ENCODE results near the gene ABCC8. TPM values are rescaled to one million over a fixed set of nuclear protein-coding genes. Genes with fewer than 3 reads are reported as not detected.

Gene ABCC8
- total RNA-seq, 1 experiment from 2014 or later: 7.3 TPM

- ChIA-PET POLR2A (no interaction called here), CTCF (interaction anchor here (1.1 to 3.0 kb wide), 3 partner anchors 14 to 69 kb away, joined by 4 to 16 read pairs (median 8); partner anchors contain the start of gene ABCC8)
- peaks cover 21% of the 10 kb centered on the region for H3K4me1 Mint-ChIP-seq
- no peaks in the 10 kb centered on the region for H3K27me3 Mint-ChIP-seq (ENCODE audit: low read depth)
- no peak for DNase-seq (ENCODE audit: low spot score)
- H3K4me3 Mint-ChIP-seq: no peak overlapping the region
- H3K27ac Mint-ChIP-seq: no peak overlapping the region
- no peak for TF ChIP-seq ZNF281 (CRISPR knock-in tag; IDR thresholded peaks at IDR 0.05)
- no peak for TF ChIP-seq GRHL2 (CRISPR knock-in tag; IDR thresholded peaks at IDR 0.05; ENCODE audit: insufficient replicate concordance, severe bottlenecking)
- no peak for TF ChIP-seq USF1 (CRISPR knock-in tag; IDR thresholded peaks at IDR 0.05)
- no peak for TF ChIP-seq E2F5 (CRISPR knock-in tag; IDR thresholded peaks at IDR 0.05)
- no peak for TF ChIP-seq PREB (CRISPR knock-in tag; IDR thresholded peaks at IDR 0.05; ENCODE audit: borderline replicate concordance)
- TF ChIP-seq ZNF219 (CRISPR knock-in tag; IDR thresholded peaks at IDR 0.05; ENCODE audit: borderline replicate concordance): no peak
- H3K36me3 Mint-ChIP-seq: no peaks in the 10 kb centered on the region
- ATAC-seq: no peak
- no peaks in the 10 kb centered on the region for H3K9me3 Mint-ChIP-seq
Measured at GRCh38 chr11:17459236-17459896, 17.3 kb downstream of the ABCC8 start.

GRCh38 chr11:17458268-17458667, 18.4 kb downstream of the ABCC8 start:
- no peaks in the 10 kb centered on the region for H3K36me3 Mint-ChIP-seq
- 0 out of 2 replicates have a peak overlapping the region, but pooled peaks have one; percentile 74 for H3K27ac Mint-ChIP-seq
- DNase-seq (ENCODE audit: low spot score): no peak
- H3K9me3 Mint-ChIP-seq: no peaks in the 10 kb centered on the region
- ATAC-seq: no peak
- POLR2A ChIA-PET: no interaction called here
- peaks cover 21% of the 10 kb centered on the region for H3K4me1 Mint-ChIP-seq
- H3K27me3 Mint-ChIP-seq (ENCODE audit: low read depth): no peaks in the 10 kb centered on the region
- CTCF ChIA-PET: interaction anchor here (1.0 to 3.0 kb wide), 10 partner anchors 15 to 308 kb away, joined by 3 to 16 read pairs (median 5); partner anchors contain the start of genes ABCC8 and KCNJ11
- no peak overlapping the region for H3K4me3 Mint-ChIP-seq
- TF ChIP-seq HMGXB4 (CRISPR knock-in tag; IDR thresholded peaks at IDR 0.05): no peak
- no peak for TF ChIP-seq GTF2I (CRISPR knock-in tag; conservative IDR thresholded peaks at IDR 0.05)
- no peak for TF ChIP-seq AR (CRISPR knock-in tag; IDR thresholded peaks at IDR 0.05)
- TF ChIP-seq IRF2 (CRISPR knock-in tag; IDR thresholded peaks at IDR 0.05; ENCODE audit: borderline replicate concordance, low read depth): no peak
- no peak for TF ChIP-seq GRHL2 (CRISPR knock-in tag; IDR thresholded peaks at IDR 0.05; ENCODE audit: insufficient replicate concordance, severe bottlenecking)
- no peak for TF ChIP-seq RELA (CRISPR knock-in tag; IDR thresholded peaks at IDR 0.05; ENCODE audit: borderline replicate concordance)
- no peak for TF ChIP-seq PRDM15 (CRISPR knock-in tag; IDR thresholded peaks at IDR 0.05)
- TF ChIP-seq USF1 (CRISPR knock-in tag; IDR thresholded peaks at IDR 0.05): no peak
- no peak for TF ChIP-seq ZNF425 (CRISPR knock-in tag; conservative IDR thresholded peaks at IDR 0.05)
- no peak for TF ChIP-seq PRRX2 (CRISPR knock-in tag; IDR thresholded peaks at IDR 0.05)
- no peak for TF ChIP-seq JAZF1 (CRISPR knock-in tag; IDR thresholded peaks at IDR 0.05)

Measured in WTC11 (cell line).